ENCODE data around the gene OSBPL7. TPM values are rescaled to one million over a fixed set of nuclear protein-coding genes. Genes with fewer than 3 reads are reported as not detected.

Gene OSBPL7
- total RNA-seq, 1 donor from 2014 or later, result 11.0 TPM

DNA sequence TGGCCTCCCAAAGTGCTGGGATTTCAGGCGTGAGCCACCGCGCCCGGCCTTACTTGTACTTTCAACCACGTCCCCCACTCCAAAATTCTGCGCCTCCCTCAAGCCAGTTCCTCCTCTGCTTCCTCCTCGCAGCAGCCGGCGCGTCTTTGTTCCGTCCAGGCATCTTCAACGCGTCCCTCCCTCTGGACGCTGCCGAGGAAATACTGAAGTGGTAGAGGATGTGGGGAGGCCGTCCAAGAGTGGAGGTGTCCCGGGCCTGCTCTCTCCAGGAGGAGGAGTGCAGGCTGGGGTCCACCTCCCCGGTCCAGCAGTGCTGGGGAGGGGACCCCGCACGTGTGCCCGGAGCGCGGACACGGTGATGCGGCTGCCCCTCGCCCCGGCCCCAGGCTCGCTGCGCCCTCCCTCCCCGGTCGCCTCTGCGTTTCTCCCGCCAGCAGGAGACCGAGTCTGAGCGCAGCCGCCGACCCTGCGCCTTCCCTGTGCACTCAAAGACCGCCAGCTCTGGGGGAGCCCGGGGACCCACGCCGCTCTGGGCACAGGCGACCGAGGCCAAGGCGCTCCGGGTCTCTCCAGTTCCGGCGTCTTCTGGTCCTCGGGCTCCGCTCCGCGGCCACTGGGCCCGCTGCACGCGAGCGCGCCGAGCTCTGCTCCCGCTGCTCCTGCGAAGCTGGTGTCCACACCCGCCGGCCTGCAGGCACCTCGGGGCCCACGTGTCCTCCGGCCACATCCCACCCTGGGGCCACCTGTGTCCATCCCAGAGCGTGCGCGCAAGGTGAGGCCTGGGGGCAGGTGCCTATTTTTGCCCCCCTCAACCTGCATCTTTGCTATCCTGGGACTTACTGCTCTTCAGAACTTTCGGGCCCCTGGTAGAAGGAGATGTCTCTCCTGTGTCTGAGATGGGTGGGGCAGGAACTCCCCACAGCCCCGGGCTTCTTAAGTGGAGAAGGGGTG, 31.7 kb downstream of the OSBPL7 start:
- DNase-seq (ENCODE audit: low read depth), result no peak
- peaks cover 27% of the 10 kb centered on the region for H3K27me3 ChIP-seq (ENCODE audit: control insufficient read depth, insufficient read depth, low read length)
- H3K4me3 ChIP-seq (ENCODE audit: low read depth, low read length), result no peak overlapping the region
- TF ChIP-seq, protein P1, sequence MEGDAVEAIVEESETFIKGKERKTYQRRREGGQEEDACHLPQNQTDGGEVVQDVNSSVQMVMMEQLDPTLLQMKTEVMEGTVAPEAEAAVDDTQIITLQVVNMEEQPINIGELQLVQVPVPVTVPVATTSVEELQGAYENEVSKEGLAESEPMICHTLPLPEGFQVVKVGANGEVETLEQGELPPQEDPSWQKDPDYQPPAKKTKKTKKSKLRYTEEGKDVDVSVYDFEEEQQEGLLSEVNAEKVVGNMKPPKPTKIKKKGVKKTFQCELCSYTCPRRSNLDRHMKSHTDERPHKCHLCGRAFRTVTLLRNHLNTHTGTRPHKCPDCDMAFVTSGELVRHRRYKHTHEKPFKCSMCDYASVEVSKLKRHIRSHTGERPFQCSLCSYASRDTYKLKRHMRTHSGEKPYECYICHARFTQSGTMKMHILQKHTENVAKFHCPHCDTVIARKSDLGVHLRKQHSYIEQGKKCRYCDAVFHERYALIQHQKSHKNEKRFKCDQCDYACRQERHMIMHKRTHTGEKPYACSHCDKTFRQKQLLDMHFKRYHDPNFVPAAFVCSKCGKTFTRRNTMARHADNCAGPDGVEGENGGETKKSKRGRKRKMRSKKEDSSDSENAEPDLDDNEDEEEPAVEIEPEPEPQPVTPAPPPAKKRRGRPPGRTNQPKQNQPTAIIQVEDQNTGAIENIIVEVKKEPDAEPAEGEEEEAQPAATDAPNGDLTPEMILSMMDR (IDR thresholded peaks at IDR 0.05; ENCODE audit: insufficient read depth, low read length, poor library complexity, severe bottlenecking), result peak; percentile 45
- no peaks in the 10 kb centered on the region for H3K36me3 ChIP-seq (ENCODE audit: control insufficient read depth, insufficient read depth, low read length)

DNA sequence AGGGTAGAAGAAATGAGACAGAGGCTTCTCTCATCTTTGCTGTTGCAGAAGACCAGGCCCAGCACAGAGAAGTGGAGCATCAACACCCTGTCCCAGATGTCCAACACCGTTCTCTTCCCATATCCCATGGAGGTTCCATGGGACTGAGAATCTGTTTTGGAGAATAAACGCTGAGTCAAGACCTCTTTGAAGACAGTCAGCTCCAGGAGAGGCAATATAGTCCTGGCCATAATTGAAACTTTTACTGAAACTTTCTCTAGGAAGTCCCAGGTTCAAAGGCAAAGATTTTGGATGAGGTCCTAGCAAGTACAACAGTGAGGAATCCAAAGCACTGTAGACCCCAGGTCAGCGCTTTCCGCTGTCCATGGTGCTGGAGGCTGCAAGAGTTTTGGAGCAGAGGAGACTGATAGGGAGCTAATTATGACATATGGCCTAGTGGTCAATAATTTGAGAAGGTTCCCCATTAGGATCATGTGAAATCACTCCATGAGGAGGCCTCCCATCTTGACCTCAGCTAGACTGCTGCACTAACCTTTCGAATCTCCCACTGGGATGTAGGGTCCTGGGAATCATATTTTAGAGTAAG, 36.0 kb downstream of the OSBPL7 start:
- peaks cover 32% of the 10 kb centered on the region for H3K27me3 ChIP-seq (ENCODE audit: control insufficient read depth, insufficient read depth, low read length)
- no peak for DNase-seq (ENCODE audit: low read depth)
- no peak overlapping the region for H3K4me3 ChIP-seq (ENCODE audit: low read depth, low read length)
- TF ChIP-seq, protein P1 (IDR thresholded peaks at IDR 0.05; ENCODE audit: insufficient read depth, low read length, poor library complexity, severe bottlenecking), result no peak
- no peaks in the 10 kb centered on the region for H3K36me3 ChIP-seq (ENCODE audit: control insufficient read depth, insufficient read depth, low read length)

DNA sequence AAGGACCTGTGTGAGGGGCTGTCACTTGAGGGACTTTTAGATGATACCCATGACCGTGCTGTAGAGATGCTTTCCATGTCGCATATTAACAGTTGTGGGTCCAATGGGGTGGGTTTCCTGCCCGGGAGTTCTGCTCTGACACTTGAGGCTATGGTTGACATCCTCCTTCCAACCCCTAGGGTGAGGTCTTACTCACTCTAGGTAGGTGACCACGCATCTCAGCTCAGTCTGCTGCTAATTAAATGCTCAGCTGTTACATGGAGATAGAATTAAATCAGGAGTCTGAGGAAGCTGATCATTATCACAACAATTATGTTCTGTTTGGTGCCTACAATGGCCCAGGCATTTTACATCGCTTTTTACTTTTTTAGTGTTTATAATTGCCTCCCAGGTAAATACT, 40.2 kb downstream of the OSBPL7 start:
- no peak overlapping the region for H3K4me3 ChIP-seq (ENCODE audit: low read depth, low read length)
- no peak for DNase-seq (ENCODE audit: low read depth)
- TF ChIP-seq, protein P1 (IDR thresholded peaks at IDR 0.05; ENCODE audit: insufficient read depth, low read length, poor library complexity, severe bottlenecking), result no peak
- peaks cover 38% of the 10 kb centered on the region for H3K27me3 ChIP-seq (ENCODE audit: control insufficient read depth, insufficient read depth, low read length)
- no peaks in the 10 kb centered on the region for H3K36me3 ChIP-seq (ENCODE audit: control insufficient read depth, insufficient read depth, low read length)

DNA sequence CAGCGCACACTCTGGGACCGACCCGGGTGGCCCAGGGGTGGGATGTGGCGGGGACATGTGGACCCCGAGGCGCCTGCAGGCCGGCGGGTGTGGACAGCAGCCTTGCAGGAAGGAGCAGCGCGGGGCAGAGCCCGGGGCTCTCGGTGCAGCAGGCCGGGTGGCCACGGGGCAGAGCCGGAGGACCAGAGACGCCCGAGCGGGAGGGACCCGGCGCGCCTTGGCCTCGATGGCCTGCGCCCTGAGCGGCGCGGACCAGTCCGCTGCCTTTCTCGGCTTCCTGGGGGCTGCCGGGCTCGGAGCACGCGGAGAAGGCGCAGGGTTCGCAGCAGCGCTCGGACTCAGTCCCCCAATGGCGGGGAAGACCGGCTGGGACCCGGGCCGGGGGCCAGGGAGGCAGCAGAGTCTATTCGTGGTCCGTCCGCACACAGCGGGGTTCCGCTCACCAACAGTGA, 43.4 kb downstream of the OSBPL7 start:
- TF ChIP-seq, protein P1 (IDR thresholded peaks at IDR 0.05; ENCODE audit: insufficient read depth, low read length, poor library complexity, severe bottlenecking), result no peak
- H3K27me3 ChIP-seq (ENCODE audit: control insufficient read depth, insufficient read depth, low read length), result peaks cover 33% of the 10 kb centered on the region
- no peak overlapping the region for H3K4me3 ChIP-seq (ENCODE audit: low read depth, low read length)
- H3K36me3 ChIP-seq (ENCODE audit: control insufficient read depth, insufficient read depth, low read length), result no peaks in the 10 kb centered on the region
- no peak for DNase-seq (ENCODE audit: low read depth)

DNA sequence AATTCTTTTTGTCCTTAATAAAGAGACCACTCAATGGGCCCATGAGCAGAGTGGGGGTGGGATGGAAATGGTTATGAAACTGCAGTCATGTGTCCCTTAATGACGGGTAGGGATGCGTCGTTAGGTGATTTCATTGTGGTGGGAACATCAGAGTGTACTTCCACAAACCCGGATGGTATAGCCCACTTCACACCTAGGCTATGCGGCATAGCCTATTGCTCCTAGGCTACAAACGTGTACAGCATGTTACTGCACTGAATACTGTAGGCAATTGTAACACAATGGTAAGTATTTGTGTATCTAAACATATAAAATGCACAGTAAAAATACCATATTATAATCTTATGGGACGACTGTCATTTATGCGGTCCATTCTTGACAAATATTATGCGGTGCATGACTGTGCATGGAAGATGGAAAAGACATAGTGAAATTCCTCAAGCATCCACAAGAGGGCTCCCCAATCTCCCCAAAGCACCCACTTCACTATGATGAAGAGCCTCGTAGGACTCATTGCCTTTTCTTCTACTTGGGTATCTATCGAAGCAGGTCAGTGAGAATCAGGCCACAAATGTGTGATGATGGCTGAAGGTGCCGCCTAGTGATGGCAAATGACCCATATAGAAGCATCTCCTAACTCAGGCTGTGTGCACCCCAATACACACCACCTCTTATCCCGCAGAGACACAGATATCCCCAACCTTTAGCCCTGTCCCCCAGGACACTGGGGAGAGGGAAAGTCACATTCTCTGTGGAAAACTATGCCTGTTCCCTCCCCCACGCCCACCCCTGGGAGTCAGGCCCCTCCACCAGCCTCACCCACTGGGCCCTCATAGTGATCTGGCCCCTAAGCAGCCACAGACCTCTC, 45.0 kb downstream of the OSBPL7 start:
- Histone ChIP-seq H3K36me3 (ENCODE audit: control insufficient read depth, insufficient read depth, low read length) (no peaks in the 10 kb centered on the region), H3K4me3 (ENCODE audit: low read depth, low read length) (no peak overlapping the region), H3K27me3 (ENCODE audit: control insufficient read depth, insufficient read depth, low read length) (peaks cover 33% of the 10 kb centered on the region)
- DNase-seq (ENCODE audit: low read depth), result no peak
- TF ChIP-seq, protein P1 (IDR thresholded peaks at IDR 0.05; ENCODE audit: insufficient read depth, low read length, poor library complexity, severe bottlenecking), result peak; percentile 70
